HG02571 (cell line): ENCODE data around the gene BICD2.
"Not testable (repeated sequence)": the region's sequence is repeated elsewhere in the genome, so short reads cannot be mapped to it uniquely, and the experiment has no call there.

Source experiments
- ATAC-seq: cut with Tn5 transposase; IDR thresholded peaks from one replicate; pipeline ENCODE4 v1.9.1; 2021; ENCODE audit warnings: mild to moderate bottlenecking, moderate library complexity; ENCODE audit not compliant: unreplicated experiment

BICD2 gene

DNA sequence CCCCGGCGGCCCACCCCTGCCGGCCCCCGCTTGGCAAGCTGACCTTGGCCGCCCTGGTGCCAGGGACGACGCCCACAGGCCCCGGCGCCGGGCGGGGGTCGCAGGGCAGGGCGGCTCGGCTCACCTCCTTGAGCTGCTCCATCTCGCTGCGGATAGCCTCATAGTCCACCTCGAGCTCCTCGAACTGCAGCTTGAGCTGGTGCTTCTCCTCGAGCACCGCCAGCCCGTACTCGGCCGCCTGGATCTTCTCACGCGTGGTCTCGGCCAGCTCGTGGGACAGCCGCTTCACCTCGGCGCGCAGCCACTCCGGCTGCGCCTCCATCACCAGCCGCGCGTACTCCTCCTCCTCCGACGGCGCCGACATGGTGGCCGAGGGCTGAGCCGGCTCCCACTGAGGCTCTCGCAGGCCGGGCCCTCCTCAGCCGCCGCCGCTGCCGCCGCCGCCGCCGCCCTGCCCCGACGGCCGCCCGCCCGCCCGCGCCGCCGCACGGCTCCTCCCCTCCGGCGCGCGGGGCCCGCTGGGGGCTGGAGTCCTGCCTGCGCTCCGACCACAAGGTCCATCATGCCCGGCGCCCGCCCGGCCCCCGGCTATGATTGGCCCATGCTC, at the start of gene BICD2:
BICD2 (minus strand) TSS at position 453 of the 607 bp plus-strand sequence; CDS start at position 364, 89 bp downstream.
- ATAC-seq: peak; percentile 88

- not testable (repeated sequence) for ATAC-seq
These were observed 45.1 kb upstream of the BICD2 start for GRCh38 chr9:92809629-92810326.

DNA sequence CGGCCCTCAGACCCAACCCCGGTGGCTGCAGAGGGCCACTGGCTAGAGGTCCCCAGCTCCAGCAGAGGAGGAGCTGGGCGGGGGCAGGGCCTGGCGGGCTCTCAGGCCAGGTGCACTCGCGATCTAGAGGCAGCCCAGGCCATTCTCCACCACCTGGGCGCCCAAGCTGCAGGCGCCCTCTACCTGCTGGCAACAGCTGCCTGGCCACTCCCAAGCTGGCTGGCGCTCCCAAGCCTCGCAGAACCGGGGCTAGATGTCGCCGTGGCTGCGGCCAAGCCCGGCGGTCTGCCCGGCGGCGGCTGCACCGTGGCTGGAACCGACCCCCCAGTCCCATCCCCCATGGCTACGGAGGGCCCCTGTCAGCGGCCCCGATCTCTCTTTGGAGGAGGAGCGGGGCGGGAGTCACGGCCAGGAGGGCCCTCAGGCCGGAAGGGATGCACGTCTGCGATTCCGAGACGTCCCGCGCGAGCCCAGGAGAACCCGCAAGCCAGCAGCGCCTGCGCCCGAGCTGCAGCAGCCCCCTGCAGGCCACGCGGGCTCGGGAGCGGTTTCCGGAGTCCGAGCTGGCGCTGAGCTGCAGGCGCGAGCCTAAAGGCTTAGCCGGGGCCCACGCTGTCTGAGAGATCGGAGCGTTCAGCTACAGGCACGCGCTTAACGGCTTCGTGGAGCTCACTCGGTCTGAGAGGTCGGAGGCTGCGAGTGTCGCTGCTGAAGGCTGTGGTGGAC, 44.3 kb upstream of the BICD2 start:
- ATAC-seq: no peak

- no peak for ATAC-seq
These were observed 43.4 kb upstream of the BICD2 start for GRCh38 chr9:92807757-92808725.

DNA sequence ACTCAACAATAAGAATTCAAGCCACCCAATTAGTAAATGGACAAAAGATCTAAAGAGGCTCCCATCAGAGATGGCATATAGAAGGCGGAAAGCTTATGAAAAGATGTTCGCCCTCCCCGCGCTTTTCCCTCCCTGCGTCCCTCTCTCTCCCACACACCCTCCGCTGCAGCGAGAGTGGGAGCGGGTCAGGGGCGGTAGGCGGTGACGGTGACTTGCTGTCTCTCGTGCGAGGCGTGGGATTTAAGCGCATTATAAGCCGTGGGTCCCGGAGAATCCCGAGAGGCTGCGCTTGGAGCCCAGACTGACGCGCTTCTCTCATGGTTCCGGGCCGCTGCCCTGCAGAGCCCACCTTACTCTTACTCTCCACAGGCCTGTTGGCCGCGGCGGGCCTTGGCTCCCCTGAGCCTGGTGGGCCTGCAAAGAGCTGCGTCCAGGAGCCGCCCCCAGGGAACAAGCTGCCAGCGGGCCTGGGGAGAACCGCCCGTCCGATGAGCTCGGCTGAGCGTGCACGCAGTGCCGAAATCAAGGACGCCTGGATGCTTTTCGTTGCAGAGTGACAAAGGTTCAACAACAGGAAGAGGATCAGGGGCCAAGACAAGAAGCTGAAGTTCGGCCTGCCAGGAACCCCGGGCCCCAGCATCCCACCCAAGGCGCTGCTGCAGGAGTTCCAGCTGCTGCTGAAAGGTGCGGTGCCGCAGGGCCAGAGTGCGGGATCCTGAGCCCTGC, 42.6 kb upstream of the BICD2 start:
- no peak for ATAC-seq

GRCh38 chr9:92804727-92805126, 40.1 kb upstream of the BICD2 start:
- no peak for ATAC-seq

DNA sequence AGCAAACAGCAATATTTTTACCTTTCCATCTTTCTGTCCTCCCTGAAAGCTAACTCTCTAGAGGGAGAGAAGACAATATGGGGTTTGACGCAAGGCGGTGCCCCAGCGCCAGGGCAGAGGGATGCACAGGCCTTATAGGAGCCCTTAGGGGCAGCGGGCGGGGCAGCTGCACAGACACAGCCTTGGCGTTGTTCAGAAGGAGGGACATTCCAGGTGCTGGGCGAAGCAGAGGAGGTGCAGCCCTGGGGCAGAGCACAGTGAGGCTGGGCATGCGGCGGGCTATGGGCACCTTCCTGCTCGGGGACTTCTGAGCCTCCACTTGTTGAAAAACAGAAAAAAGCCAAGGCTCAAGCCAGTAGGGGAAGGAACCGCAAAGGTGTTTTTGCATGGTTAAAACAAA, 33.7 kb upstream of the BICD2 start:
- no peak for ATAC-seq

GRCh38 chr9:92796337-92796804, 31.7 kb upstream of the BICD2 start:
- not testable (repeated sequence) for ATAC-seq

- ATAC-seq: no peak
These were observed 31.1 kb upstream of the BICD2 start for GRCh38 chr9:92795598-92796336.

- ATAC-seq: no peak
These were observed 30.4 kb upstream of the BICD2 start for GRCh38 chr9:92795000-92795399.

GRCh38 chr9:92794426-92794825, 29.8 kb upstream of the BICD2 start:
- no peak for ATAC-seq

GRCh38 chr9:92790542-92791527, 26.2 kb upstream of the BICD2 start:
- ATAC-seq: peak; percentile 65

DNA sequence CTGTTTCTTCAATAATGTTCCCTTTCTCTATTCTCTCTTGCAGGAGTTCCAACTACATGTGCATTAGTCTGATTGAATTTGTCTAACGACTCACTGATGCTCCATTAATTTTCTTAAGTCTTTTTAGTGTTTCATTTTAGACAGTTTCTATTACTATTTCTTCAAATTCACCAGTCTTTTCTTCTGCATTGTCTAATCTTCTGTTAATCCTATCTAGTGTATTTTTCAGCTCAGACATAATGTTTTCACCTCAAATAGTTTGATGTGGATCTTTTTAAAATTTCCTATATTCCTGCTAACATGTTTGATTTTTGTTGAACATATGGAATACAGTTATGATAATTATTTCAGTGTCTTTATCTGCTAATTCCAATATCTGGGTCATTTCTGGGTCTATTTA, 21.7 kb upstream of the BICD2 start:
- no peak for ATAC-seq

GRCh38 chr9:92781899-92782298, 17.3 kb upstream of the BICD2 start:
- no peak for ATAC-seq

DNA sequence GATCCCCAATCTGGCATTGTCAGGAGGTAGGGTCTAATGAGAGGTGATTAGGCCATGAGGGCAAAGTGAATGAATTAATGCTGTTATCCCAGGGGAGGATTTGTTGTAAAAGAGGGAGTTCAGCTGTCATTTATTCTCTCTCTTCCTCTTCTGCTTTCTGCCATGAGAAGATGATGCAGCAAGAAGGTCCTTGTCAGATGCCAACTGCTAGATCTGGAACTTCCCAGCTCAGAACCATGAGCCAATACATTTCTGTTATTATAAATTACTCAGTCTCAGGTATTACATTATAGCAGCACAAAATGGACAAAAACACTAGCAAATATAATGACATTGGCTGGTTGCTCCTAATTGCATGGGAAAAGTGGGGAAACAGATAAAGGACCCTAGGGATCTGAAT, 15.6 kb upstream of the BICD2 start:
- ATAC-seq: no peak

DNA sequence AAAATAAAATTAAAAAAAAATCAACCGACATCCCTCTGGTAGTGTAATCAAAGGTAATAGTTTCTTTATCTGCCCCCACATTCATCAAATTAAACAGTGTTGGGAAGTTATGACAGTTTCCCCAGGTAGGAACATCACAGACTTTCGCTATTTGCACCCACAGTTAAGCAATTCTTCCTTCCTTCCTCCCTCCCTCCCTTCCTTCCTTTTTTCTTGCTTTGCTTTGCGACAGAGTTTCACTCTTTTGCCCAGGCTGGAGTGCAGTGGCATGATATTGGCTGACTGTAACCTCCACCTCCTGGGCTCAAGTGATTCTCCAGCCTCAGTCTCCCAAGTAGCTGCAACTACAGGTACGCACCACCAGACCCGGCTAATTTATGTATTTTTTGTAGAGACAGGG, 10.8 kb upstream of the BICD2 start:
- no peak for ATAC-seq

DNA sequence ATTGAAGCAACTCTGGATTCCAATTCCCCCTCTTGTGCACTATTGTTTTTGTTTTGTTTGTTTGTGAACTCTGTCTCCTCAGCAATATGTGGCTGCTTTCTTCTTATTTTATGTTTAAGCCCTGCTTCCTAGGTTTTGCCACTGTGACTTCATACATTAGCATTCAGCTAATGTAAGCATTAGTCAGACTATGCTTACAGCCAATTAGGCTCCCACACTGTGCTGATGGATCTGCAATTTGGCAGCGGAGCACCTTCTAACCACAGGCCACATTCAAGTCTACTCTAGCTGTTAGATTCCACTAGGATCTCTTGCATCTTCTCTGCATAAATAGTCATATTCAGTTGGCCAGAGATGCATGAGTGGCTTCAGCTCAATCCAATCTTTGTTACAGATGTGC, 9.6 kb upstream of the BICD2 start:
- no peak for ATAC-seq

DNA sequence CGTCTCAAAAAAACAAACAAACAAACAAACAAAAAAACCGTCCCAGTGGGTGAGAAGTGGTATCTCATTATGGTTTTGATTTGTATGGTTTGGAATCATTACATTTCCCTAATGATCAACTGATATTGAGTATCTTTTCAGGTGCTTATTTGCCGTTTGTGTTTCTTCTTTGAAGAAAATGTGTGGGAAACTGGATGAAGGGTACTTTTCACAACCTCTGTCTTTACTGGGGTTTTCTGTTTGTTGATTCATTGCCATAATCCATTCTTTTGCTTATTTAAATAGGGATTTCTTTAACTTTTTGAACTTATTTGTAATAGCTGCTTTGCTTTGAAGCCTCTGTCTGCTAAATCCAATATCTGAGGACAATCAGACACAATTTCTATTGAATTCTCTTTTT, 9.2 kb upstream of the BICD2 start:
- no peak for ATAC-seq
